Mammary epithelial cell (primary cell): ENCODE measurements around the gene FBXO3.

ENCODE experiments used
- EZH2 ChIP-seq: IDR thresholded peaks from 2 replicates; pipeline ENCODE4 v1.6.1; 2012; ENCODE audit warnings: low read length, inconsistent platforms, borderline replicate concordance
- TF ChIP-seq, protein P1 (sequence below), 2 donors: IDR thresholded peaks in 1 of 2; conservative IDR thresholded peaks in 1 of 2; 2 replicates each; pipeline ENCODE4 v1.5.1; 2011 to 2012; ENCODE audit warnings: inconsistent platforms in 2 of 2, low read length in 2 of 2, mild to moderate bottlenecking in 2 of 2, control low read depth in 1 of 2, low read depth in 1 of 2; ENCODE audit not compliant: insufficient read depth in 1 of 2; ENCODE audit errors: extremely low read depth in 1 of 2

DNA sequence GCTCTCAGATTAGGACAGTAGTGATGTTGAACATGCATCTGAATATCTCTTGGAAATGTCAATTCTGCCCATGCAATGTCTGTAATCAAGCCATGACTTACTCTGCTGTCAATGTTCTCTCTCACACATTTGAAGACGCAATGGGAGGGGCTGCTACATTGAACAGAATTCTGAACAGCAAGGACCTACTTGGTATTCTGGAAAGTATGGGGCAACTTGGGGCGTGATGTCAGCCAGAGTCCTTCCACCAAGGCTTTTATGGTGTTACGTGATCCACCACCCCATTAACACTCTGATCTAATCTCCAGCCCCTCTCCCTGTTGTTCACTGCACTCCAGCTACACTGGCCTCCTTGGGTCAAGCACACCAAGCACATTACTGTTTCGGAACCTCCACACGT lies 31.0 kb downstream of the FBXO3 start:
- TF ChIP-seq, protein P1, sequence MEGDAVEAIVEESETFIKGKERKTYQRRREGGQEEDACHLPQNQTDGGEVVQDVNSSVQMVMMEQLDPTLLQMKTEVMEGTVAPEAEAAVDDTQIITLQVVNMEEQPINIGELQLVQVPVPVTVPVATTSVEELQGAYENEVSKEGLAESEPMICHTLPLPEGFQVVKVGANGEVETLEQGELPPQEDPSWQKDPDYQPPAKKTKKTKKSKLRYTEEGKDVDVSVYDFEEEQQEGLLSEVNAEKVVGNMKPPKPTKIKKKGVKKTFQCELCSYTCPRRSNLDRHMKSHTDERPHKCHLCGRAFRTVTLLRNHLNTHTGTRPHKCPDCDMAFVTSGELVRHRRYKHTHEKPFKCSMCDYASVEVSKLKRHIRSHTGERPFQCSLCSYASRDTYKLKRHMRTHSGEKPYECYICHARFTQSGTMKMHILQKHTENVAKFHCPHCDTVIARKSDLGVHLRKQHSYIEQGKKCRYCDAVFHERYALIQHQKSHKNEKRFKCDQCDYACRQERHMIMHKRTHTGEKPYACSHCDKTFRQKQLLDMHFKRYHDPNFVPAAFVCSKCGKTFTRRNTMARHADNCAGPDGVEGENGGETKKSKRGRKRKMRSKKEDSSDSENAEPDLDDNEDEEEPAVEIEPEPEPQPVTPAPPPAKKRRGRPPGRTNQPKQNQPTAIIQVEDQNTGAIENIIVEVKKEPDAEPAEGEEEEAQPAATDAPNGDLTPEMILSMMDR (conservative IDR thresholded peaks at IDR 0.05 in 1 of 2, IDR thresholded peaks at IDR 0.05 in 1 of 2; ENCODE audit: extremely low read depth in 1 of 2, insufficient read depth in 1 of 2, low read depth in 1 of 2, low read length in 2 of 2) = no peak
- TF ChIP-seq EZH2 = no peak
